WTC11 (cell line): ENCODE measurements around the gene ATG101. TPM values are rescaled to one million over a fixed set of nuclear protein-coding genes. Genes with fewer than 3 reads are reported as not detected.
A peak's percentile ranks its signal among the peaks of the same experiment; 100 is the strongest.

Experiments used
- ATAC-seq: fragments of 200-7000 bp; cut with Tn5 transposase; 2 replicates; pipeline ENCODE4 v1.10.0; 2021; ENCODE audit warnings: mild to moderate bottlenecking, moderate library complexity
- CTCF ChIA-PET: fragments of 300-600 bp; sonication (Branson Sonifier 250); formaldehyde crosslinking; loops from one replicate; lab custom pipeline; 2021; ENCODE audit warnings: antibody characterized with exemption; lab: Charles Lee
- POLR2A ChIA-PET: fragments of 350-600 bp; sonication (Branson Sonifier 250); formaldehyde crosslinking; loops from one replicate; lab custom pipeline; 2021; ENCODE audit warnings: antibody characterized with exemption; lab: Charles Lee
- DNase-seq: peaks from one replicate; pipeline ENCODE4 v3.0.0; 2021; ENCODE audit warnings: low spot score
- H3K27ac Mint-ChIP-seq: 2 replicates; pipeline ENCODE4 v1.8.0; 2021; ENCODE audit warnings: mixed read lengths
- H3K27me3 Mint-ChIP-seq: 2 replicates; pipeline ENCODE4 v1.8.0; 2021; ENCODE audit warnings: low read depth, mild to moderate bottlenecking, moderate library complexity, mixed read lengths
- H3K36me3 Mint-ChIP-seq: 2 replicates; pipeline ENCODE4 v1.8.0; 2021; ENCODE audit warnings: mixed read lengths
- H3K4me1 Mint-ChIP-seq: 2 replicates; pipeline ENCODE4 v1.8.0; 2022; ENCODE audit warnings: mixed read lengths
- H3K4me3 Mint-ChIP-seq: 2 replicates; pipeline ENCODE4 v1.8.0; 2021; ENCODE audit warnings: mild to moderate bottlenecking, moderate library complexity, mixed read lengths
- H3K9me3 Mint-ChIP-seq: 2 replicates; pipeline ENCODE4 v1.8.0; 2021; ENCODE audit warnings: mixed read lengths
- CREB1 ChIP-seq: sonication (generic); formaldehyde crosslinking; IDR thresholded peaks from 2 replicates; pipeline ENCODE4 v1.8.0; 2023; ENCODE audit warnings: mild to moderate bottlenecking, missing genetic modification reagents
- EMX1 ChIP-seq: fragments of 250-450 bp; sonication (Bioruptor Pico); IDR thresholded peaks from 2 replicates; pipeline ENCODE4 v1.8.0; 2021; ENCODE audit warnings: mild to moderate bottlenecking
- FOXJ3 ChIP-seq: sonication (generic); formaldehyde crosslinking; IDR thresholded peaks from 2 replicates; pipeline ENCODE4 v1.9.0; 2021; ENCODE audit warnings: missing genetic modification reagents, mild to moderate bottlenecking, borderline replicate concordance
- IRF2 ChIP-seq: sonication (generic); formaldehyde crosslinking; IDR thresholded peaks from 2 replicates; pipeline ENCODE4 v1.8.0; 2022; ENCODE audit warnings: low read depth, missing genetic modification reagents, borderline replicate concordance
- JUN ChIP-seq: sonication (generic); formaldehyde crosslinking; IDR thresholded peaks from 2 replicates; pipeline ENCODE4 v1.8.0; 2023; ENCODE audit warnings: mild to moderate bottlenecking, missing genetic modification reagents
- PRRX2 ChIP-seq: fragments of 250-450 bp; sonication (Bioruptor Pico); IDR thresholded peaks from 2 replicates; pipeline ENCODE4 v1.8.0; 2021; ENCODE audit warnings: mild to moderate bottlenecking
- RELA ChIP-seq: sonication (generic); formaldehyde crosslinking; IDR thresholded peaks from 2 replicates; pipeline ENCODE4 v1.8.1; 2022; ENCODE audit warnings: missing genetic modification reagents, mild to moderate bottlenecking, borderline replicate concordance
- SMAD3 ChIP-seq: sonication (generic); formaldehyde crosslinking; IDR thresholded peaks from 2 replicates; pipeline ENCODE4 v1.8.0; 2022; ENCODE audit warnings: missing genetic modification reagents, mild to moderate bottlenecking, borderline replicate concordance
- SOX15 ChIP-seq: fragments of 250-450 bp; sonication (Bioruptor Pico); IDR thresholded peaks from 2 replicates; pipeline ENCODE4 v1.9.0; 2021; ENCODE audit warnings: mild to moderate bottlenecking
- total RNA-seq: library from RNA; stranded (reverse); gene quantifications from 3 replicates; pipeline ENCODE4 v1.2.3, GENCODE V29; 2021
- TF ChIP-seq, protein P1 (sequence below): fragments of 250-450 bp; sonication (Bioruptor Pico); IDR thresholded peaks from 2 replicates; pipeline ENCODE4 v1.9.0; 2021; ENCODE audit warnings: mild to moderate bottlenecking
- TF ChIP-seq, protein P2 (sequence below): fragments of 250-450 bp; sonication (Bioruptor Pico); IDR thresholded peaks from 2 replicates; pipeline ENCODE4 v1.9.0; 2021; ENCODE audit warnings: mild to moderate bottlenecking, borderline replicate concordance
- TF ChIP-seq, protein P3 (sequence below): sonication (generic); formaldehyde crosslinking; IDR thresholded peaks from 2 replicates; pipeline ENCODE4 v1.8.1; 2023; ENCODE audit warnings: mild to moderate bottlenecking, missing genetic modification reagents
- TF ChIP-seq, protein P4 (sequence below): sonication (generic); formaldehyde crosslinking; IDR thresholded peaks from 2 replicates; pipeline ENCODE4 v1.8.1; 2022; ENCODE audit warnings: low read depth, missing genetic modification reagents, borderline replicate concordance
- TF ChIP-seq, protein P5 (sequence below): sonication (generic); formaldehyde crosslinking; conservative IDR thresholded peaks from 2 replicates; pipeline ENCODE4 v1.8.1; 2023; ENCODE audit warnings: mild to moderate bottlenecking, low read depth, missing genetic modification reagents, moderate library complexity
- TF ChIP-seq, protein P6 (sequence below): sonication (generic); formaldehyde crosslinking; IDR thresholded peaks from 2 replicates; pipeline ENCODE4 v1.8.0; 2022; ENCODE audit warnings: missing genetic modification reagents
- TF ChIP-seq, protein P7 (sequence below): sonication (generic); formaldehyde crosslinking; IDR thresholded peaks from 2 replicates; pipeline ENCODE4 v1.8.0; 2023; ENCODE audit warnings: missing genetic modification reagents
- TF ChIP-seq, protein P8 (sequence below): fragments of 250-450 bp; sonication (Bioruptor Pico); IDR thresholded peaks from 2 replicates; pipeline ENCODE4 v1.9.0; 2021; ENCODE audit warnings: mild to moderate bottlenecking

Gene ATG101
- total RNA-seq, 1 experiment from 2014 or later: 52.1 TPM

DNA sequence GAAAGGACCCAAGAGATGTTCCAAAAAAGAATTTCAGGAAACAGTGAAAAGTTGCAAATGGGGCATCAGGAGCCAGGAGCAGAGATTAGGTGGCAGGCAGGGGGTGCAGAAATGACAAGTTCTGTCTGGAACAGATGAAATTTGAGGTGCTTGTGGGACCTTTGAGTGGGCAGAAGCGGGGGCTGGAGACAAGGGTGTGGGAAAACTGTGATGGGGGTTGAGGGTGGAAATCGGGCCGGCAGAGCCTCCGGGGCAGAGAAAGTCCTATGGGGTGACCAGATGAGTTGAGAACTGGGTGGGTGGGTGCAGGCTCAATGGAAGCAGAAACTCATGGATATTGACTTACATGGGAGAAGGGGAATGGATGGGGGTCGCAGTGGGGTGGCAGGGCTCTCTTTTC, 20.1 kb upstream of the ATG101 start (continued):
- TF ChIP-seq FOXJ3: no peak
- TF ChIP-seq, protein P1, sequence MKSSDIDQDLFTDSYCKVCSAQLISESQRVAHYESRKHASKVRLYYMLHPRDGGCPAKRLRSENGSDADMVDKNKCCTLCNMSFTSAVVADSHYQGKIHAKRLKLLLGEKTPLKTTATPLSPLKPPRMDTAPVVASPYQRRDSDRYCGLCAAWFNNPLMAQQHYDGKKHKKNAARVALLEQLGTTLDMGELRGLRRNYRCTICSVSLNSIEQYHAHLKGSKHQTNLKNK: no peak
- TF ChIP-seq, protein P2, sequence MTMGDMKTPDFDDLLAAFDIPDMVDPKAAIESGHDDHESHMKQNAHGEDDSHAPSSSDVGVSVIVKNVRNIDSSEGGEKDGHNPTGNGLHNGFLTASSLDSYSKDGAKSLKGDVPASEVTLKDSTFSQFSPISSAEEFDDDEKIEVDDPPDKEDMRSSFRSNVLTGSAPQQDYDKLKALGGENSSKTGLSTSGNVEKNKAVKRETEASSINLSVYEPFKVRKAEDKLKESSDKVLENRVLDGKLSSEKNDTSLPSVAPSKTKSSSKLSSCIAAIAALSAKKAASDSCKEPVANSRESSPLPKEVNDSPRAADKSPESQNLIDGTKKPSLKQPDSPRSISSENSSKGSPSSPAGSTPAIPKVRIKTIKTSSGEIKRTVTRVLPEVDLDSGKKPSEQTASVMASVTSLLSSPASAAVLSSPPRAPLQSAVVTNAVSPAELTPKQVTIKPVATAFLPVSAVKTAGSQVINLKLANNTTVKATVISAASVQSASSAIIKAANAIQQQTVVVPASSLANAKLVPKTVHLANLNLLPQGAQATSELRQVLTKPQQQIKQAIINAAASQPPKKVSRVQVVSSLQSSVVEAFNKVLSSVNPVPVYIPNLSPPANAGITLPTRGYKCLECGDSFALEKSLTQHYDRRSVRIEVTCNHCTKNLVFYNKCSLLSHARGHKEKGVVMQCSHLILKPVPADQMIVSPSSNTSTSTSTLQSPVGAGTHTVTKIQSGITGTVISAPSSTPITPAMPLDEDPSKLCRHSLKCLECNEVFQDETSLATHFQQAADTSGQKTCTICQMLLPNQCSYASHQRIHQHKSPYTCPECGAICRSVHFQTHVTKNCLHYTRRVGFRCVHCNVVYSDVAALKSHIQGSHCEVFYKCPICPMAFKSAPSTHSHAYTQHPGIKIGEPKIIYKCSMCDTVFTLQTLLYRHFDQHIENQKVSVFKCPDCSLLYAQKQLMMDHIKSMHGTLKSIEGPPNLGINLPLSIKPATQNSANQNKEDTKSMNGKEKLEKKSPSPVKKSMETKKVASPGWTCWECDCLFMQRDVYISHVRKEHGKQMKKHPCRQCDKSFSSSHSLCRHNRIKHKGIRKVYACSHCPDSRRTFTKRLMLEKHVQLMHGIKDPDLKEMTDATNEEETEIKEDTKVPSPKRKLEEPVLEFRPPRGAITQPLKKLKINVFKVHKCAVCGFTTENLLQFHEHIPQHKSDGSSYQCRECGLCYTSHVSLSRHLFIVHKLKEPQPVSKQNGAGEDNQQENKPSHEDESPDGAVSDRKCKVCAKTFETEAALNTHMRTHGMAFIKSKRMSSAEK: no peak
- TF ChIP-seq CREB1 (CRISPR knock-in tag): no peak
- TF ChIP-seq, protein P3, sequence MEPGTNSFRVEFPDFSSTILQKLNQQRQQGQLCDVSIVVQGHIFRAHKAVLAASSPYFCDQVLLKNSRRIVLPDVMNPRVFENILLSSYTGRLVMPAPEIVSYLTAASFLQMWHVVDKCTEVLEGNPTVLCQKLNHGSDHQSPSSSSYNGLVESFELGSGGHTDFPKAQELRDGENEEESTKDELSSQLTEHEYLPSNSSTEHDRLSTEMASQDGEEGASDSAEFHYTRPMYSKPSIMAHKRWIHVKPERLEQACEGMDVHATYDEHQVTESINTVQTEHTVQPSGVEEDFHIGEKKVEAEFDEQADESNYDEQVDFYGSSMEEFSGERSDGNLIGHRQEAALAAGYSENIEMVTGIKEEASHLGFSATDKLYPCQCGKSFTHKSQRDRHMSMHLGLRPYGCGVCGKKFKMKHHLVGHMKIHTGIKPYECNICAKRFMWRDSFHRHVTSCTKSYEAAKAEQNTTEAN (CRISPR knock-in tag): no peak
- no peak for TF ChIP-seq PRRX2 (CRISPR knock-in tag)
- TF ChIP-seq, protein P4, sequence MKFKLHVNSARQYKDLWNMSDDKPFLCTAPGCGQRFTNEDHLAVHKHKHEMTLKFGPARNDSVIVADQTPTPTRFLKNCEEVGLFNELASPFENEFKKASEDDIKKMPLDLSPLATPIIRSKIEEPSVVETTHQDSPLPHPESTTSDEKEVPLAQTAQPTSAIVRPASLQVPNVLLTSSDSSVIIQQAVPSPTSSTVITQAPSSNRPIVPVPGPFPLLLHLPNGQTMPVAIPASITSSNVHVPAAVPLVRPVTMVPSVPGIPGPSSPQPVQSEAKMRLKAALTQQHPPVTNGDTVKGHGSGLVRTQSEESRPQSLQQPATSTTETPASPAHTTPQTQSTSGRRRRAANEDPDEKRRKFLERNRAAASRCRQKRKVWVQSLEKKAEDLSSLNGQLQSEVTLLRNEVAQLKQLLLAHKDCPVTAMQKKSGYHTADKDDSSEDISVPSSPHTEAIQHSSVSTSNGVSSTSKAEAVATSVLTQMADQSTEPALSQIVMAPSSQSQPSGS: no peak
- no peak for TF ChIP-seq IRF2 (CRISPR knock-in tag)
- TF ChIP-seq, protein P5, sequence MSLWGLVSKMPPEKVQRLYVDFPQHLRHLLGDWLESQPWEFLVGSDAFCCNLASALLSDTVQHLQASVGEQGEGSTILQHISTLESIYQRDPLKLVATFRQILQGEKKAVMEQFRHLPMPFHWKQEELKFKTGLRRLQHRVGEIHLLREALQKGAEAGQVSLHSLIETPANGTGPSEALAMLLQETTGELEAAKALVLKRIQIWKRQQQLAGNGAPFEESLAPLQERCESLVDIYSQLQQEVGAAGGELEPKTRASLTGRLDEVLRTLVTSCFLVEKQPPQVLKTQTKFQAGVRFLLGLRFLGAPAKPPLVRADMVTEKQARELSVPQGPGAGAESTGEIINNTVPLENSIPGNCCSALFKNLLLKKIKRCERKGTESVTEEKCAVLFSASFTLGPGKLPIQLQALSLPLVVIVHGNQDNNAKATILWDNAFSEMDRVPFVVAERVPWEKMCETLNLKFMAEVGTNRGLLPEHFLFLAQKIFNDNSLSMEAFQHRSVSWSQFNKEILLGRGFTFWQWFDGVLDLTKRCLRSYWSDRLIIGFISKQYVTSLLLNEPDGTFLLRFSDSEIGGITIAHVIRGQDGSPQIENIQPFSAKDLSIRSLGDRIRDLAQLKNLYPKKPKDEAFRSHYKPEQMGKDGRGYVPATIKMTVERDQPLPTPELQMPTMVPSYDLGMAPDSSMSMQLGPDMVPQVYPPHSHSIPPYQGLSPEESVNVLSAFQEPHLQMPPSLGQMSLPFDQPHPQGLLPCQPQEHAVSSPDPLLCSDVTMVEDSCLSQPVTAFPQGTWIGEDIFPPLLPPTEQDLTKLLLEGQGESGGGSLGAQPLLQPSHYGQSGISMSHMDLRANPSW (CRISPR knock-in tag): no peak
- TF ChIP-seq, protein P6, sequence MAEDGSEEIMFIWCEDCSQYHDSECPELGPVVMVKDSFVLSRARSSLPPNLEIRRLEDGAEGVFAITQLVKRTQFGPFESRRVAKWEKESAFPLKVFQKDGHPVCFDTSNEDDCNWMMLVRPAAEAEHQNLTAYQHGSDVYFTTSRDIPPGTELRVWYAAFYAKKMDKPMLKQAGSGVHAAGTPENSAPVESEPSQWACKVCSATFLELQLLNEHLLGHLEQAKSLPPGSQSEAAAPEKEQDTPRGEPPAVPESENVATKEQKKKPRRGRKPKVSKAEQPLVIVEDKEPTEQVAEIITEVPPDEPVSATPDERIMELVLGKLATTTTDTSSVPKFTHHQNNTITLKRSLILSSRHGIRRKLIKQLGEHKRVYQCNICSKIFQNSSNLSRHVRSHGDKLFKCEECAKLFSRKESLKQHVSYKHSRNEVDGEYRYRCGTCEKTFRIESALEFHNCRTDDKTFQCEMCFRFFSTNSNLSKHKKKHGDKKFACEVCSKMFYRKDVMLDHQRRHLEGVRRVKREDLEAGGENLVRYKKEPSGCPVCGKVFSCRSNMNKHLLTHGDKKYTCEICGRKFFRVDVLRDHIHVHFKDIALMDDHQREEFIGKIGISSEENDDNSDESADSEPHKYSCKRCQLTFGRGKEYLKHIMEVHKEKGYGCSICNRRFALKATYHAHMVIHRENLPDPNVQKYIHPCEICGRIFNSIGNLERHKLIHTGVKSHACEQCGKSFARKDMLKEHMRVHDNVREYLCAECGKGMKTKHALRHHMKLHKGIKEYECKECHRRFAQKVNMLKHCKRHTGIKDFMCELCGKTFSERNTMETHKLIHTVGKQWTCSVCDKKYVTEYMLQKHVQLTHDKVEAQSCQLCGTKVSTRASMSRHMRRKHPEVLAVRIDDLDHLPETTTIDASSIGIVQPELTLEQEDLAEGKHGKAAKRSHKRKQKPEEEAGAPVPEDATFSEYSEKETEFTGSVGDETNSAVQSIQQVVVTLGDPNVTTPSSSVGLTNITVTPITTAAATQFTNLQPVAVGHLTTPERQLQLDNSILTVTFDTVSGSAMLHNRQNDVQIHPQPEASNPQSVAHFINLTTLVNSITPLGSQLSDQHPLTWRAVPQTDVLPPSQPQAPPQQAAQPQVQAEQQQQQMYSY: no peak

DNA sequence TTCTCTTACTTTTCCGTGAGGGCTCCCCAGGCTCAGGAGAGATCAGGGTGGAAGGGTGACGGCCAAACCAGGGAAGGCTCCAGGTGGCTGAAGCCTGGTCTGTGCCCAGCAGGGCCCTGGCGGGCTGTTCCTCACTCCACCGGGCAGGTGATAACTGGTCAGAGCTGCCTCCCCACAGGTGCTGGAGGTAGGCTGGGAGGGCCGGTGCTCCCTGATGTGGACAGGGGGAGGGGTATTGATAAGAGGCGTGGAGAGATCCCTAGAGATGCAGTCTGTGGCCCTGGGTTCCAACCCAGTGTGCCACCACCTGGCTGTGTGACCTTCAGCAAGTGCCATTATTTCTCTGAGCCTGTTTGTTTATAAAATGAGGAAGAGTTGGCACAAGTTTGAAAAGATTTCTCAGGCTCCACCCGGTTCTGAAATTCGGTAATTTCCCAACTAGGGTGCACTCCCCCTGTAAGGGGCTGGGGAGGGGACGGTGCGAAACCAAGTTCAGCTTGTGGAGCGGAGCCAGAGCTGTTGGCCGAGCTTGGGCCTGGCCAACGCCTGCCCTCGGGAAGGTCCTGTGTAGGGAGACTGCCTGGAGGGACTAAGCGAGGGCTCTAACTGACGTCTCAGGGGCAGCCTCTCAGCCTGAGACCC, 19.5 kb upstream of the ATG101 start:
- Mint-ChIP-seq H3K27me3 (peaks cover 50% of the 10 kb centered on the region), H3K4me3 (peak overlapping the region; percentile 86), H3K27ac (peak overlapping the region; percentile 63; the same call in 1 of the 2 replicates), H3K9me3 (no peaks in the 10 kb centered on the region), H3K4me1 (peaks cover 28% of the 10 kb centered on the region), H3K36me3 (no peaks in the 10 kb centered on the region)
- POLR2A ChIA-PET: interaction anchor here (0.6 to 1.8 kb wide), 6 partner anchors 8 to 27 kb away, joined by 3 to 7 read pairs (median 4); partner anchors contain the start of gene ATG101
- DNase-seq: peak; percentile 43
- CTCF ChIA-PET: interaction anchor here (1.0 to 2.9 kb wide), 15 partner anchors 12 to 135 kb away, joined by 3 to 57 read pairs (median 6); partner anchors contain the start of genes ATG101 and TAMALIN
- ATAC-seq: peak; percentile 56
- TF ChIP-seq, protein P7, sequence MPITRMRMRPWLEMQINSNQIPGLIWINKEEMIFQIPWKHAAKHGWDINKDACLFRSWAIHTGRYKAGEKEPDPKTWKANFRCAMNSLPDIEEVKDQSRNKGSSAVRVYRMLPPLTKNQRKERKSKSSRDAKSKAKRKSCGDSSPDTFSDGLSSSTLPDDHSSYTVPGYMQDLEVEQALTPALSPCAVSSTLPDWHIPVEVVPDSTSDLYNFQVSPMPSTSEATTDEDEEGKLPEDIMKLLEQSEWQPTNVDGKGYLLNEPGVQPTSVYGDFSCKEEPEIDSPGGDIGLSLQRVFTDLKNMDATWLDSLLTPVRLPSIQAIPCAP (CRISPR knock-in tag): no peak
- TF ChIP-seq, protein P8, sequence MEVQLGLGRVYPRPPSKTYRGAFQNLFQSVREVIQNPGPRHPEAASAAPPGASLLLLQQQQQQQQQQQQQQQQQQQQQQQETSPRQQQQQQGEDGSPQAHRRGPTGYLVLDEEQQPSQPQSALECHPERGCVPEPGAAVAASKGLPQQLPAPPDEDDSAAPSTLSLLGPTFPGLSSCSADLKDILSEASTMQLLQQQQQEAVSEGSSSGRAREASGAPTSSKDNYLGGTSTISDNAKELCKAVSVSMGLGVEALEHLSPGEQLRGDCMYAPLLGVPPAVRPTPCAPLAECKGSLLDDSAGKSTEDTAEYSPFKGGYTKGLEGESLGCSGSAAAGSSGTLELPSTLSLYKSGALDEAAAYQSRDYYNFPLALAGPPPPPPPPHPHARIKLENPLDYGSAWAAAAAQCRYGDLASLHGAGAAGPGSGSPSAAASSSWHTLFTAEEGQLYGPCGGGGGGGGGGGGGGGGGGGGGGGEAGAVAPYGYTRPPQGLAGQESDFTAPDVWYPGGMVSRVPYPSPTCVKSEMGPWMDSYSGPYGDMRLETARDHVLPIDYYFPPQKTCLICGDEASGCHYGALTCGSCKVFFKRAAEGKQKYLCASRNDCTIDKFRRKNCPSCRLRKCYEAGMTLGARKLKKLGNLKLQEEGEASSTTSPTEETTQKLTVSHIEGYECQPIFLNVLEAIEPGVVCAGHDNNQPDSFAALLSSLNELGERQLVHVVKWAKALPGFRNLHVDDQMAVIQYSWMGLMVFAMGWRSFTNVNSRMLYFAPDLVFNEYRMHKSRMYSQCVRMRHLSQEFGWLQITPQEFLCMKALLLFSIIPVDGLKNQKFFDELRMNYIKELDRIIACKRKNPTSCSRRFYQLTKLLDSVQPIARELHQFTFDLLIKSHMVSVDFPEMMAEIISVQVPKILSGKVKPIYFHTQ: no peak
- TF ChIP-seq SMAD3 (CRISPR knock-in tag) (no peak), SOX15 (no peak), EMX1 (CRISPR knock-in tag) (no peak), RELA (no peak), JUN (CRISPR knock-in tag) (no peak)
